Prostate gland (tissue), 2 donors: ENCODE data around the gene CCDC169.

ENCODE experiments used
- POLR2A ChIP-seq: fragments of 450-650 bp; IDR thresholded peaks from one replicate; pipeline ENCODE4 v1.6.1; 2016; ENCODE audit warnings: antibody characterized with exemption, mild to moderate bottlenecking
- POLR2AphosphoS5 ChIP-seq: sonication (generic); formaldehyde crosslinking; IDR thresholded peaks from one replicate; pipeline ENCODE4 v1.6.1; 2017; ENCODE audit warnings: antibody characterized with exemption
- TF ChIP-seq, protein P1 (sequence below), 4 experiments: fragments of 200-600 bp in 2 of 4; fragments of 450-650 bp in 2 of 4; sonication (generic) in 2 of 4; IDR thresholded peaks; 1 replicate in 3 of 4; 2 replicates in 1 of 4; pipeline ENCODE4 v1.5.1; 2016 to 2019; ENCODE audit warnings: antibody characterized with exemption in 4 of 4, mild to moderate bottlenecking in 2 of 4, moderate library complexity in 2 of 4

DNA sequence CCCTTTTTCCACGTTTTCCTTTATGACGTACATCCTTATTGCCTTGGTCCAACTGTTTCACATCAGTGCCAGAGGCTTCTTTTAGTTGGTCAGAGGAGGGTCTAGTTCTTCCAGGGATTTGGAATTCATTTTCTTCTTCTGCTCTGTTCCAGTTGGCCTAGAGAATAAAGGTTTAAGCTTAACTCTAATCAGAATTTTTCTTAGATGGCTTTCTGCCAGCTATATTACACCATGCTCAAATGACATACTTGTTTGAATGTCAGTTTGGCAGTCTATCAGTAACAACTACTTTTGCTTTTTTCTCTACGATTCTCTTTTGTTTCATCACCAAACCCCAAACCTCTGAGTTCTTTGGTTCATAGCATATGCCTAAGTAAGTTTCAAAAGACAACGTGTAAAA lies 31.7 kb upstream of the CCDC169 start:
- TF ChIP-seq, protein P1, sequence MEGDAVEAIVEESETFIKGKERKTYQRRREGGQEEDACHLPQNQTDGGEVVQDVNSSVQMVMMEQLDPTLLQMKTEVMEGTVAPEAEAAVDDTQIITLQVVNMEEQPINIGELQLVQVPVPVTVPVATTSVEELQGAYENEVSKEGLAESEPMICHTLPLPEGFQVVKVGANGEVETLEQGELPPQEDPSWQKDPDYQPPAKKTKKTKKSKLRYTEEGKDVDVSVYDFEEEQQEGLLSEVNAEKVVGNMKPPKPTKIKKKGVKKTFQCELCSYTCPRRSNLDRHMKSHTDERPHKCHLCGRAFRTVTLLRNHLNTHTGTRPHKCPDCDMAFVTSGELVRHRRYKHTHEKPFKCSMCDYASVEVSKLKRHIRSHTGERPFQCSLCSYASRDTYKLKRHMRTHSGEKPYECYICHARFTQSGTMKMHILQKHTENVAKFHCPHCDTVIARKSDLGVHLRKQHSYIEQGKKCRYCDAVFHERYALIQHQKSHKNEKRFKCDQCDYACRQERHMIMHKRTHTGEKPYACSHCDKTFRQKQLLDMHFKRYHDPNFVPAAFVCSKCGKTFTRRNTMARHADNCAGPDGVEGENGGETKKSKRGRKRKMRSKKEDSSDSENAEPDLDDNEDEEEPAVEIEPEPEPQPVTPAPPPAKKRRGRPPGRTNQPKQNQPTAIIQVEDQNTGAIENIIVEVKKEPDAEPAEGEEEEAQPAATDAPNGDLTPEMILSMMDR (IDR thresholded peaks at IDR 0.05): no peak
- no peak for TF ChIP-seq POLR2A
- no peak for TF ChIP-seq POLR2AphosphoS5
